ENCODE results near the gene KMT2D.

The KMT2D gene

GRCh38 chr12:49030119-49030518 is 30.5 kb downstream of the KMT2D start:
- Histone ChIP-seq H4K20me1 (ENCODE audit: insufficient read depth, low read length) (no peaks in the 10 kb centered on the region), H3K9ac (ENCODE audit: low read length) (no peak overlapping the region), H3K27me3 (ENCODE audit: low read depth, low read length) (no peaks in the 10 kb centered on the region), H3K4me2 (ENCODE audit: low read length) (no peak overlapping the region), H3K36me3 (replicated peaks; ENCODE audit: low read depth, low read length) (peaks cover 72% of the 10 kb centered on the region), H3K79me2 (ENCODE audit: low read length) (no peaks in the 10 kb centered on the region), H3K9me3 (ENCODE audit: insufficient read depth, low read length) (no peaks in the 10 kb centered on the region), H3K4me1 (ENCODE audit: low read length) (no peaks in the 10 kb centered on the region), H2AFZ (ENCODE audit: low read depth, low read length) (no peak overlapping the region), H3K27ac (ENCODE audit: low read length) (no peak overlapping the region), H3K4me3 (ENCODE audit: low read length) (no peak overlapping the region)
- TF ChIP-seq CTCF (IDR thresholded peaks at IDR 0.05; ENCODE audit: low read depth, low read length) (no peak), EZH2phosphoT487 (IDR thresholded peaks at IDR 0.05; ENCODE audit: low read depth) (no peak)

GRCh38 chr12:49028666-49029275 is 31.8 kb downstream of the KMT2D start:
- TF ChIP-seq EZH2phosphoT487 (IDR thresholded peaks at IDR 0.05; ENCODE audit: low read depth), result no peak
- no peak for TF ChIP-seq CTCF (IDR thresholded peaks at IDR 0.05; ENCODE audit: low read depth, low read length)
- H3K79me2 ChIP-seq (ENCODE audit: low read length), result no peaks in the 10 kb centered on the region
- no peaks in the 10 kb centered on the region for H4K20me1 ChIP-seq (ENCODE audit: insufficient read depth, low read length)
- H2AFZ ChIP-seq (ENCODE audit: low read depth, low read length), result no peak overlapping the region
- no peaks in the 10 kb centered on the region for H3K4me1 ChIP-seq (ENCODE audit: low read length)
- H3K36me3 ChIP-seq (replicated peaks; ENCODE audit: low read depth, low read length), result peaks cover 62% of the 10 kb centered on the region
- H3K4me2 ChIP-seq (ENCODE audit: low read length), result no peak overlapping the region
- H3K4me3 ChIP-seq (ENCODE audit: low read length), result no peak overlapping the region
- no peak overlapping the region for H3K9ac ChIP-seq (ENCODE audit: low read length)
- H3K27ac ChIP-seq (ENCODE audit: low read length), result no peak overlapping the region
- no peaks in the 10 kb centered on the region for H3K9me3 ChIP-seq (ENCODE audit: insufficient read depth, low read length)
- no peaks in the 10 kb centered on the region for H3K27me3 ChIP-seq (ENCODE audit: low read depth, low read length)

GRCh38 chr12:49027846-49028555 is 32.6 kb downstream of the KMT2D start:
- no peak overlapping the region for H3K4me3 ChIP-seq (ENCODE audit: low read length)
- H3K4me2 ChIP-seq (ENCODE audit: low read length), result no peak overlapping the region
- no peaks in the 10 kb centered on the region for H3K9me3 ChIP-seq (ENCODE audit: insufficient read depth, low read length)
- H3K9ac ChIP-seq (ENCODE audit: low read length), result no peak overlapping the region
- no peak overlapping the region for H3K27ac ChIP-seq (ENCODE audit: low read length)
- TF ChIP-seq CTCF (IDR thresholded peaks at IDR 0.05; ENCODE audit: low read depth, low read length), result no peak
- no peak for TF ChIP-seq EZH2phosphoT487 (IDR thresholded peaks at IDR 0.05; ENCODE audit: low read depth)
- H2AFZ ChIP-seq (ENCODE audit: low read depth, low read length), result no peak overlapping the region
- H3K36me3 ChIP-seq (replicated peaks; ENCODE audit: low read depth, low read length), result peaks cover 62% of the 10 kb centered on the region
- H3K4me1 ChIP-seq (ENCODE audit: low read length), result no peaks in the 10 kb centered on the region
- H4K20me1 ChIP-seq (ENCODE audit: insufficient read depth, low read length), result no peaks in the 10 kb centered on the region
- H3K27me3 ChIP-seq (ENCODE audit: low read depth, low read length), result no peaks in the 10 kb centered on the region
- no peaks in the 10 kb centered on the region for H3K79me2 ChIP-seq (ENCODE audit: low read length)

- no peak overlapping the region for H3K27ac ChIP-seq (ENCODE audit: low read length)
- H3K4me3 ChIP-seq (ENCODE audit: low read length), result no peak overlapping the region
- H3K79me2 ChIP-seq (ENCODE audit: low read length), result no peaks in the 10 kb centered on the region
- no peaks in the 10 kb centered on the region for H4K20me1 ChIP-seq (ENCODE audit: insufficient read depth, low read length)
- H3K4me1 ChIP-seq (ENCODE audit: low read length), result no peaks in the 10 kb centered on the region
- H2AFZ ChIP-seq (ENCODE audit: low read depth, low read length), result no peak overlapping the region
- H3K36me3 ChIP-seq (replicated peaks; ENCODE audit: low read depth, low read length), result peaks cover 60% of the 10 kb centered on the region
- H3K27me3 ChIP-seq (ENCODE audit: low read depth, low read length), result no peaks in the 10 kb centered on the region
- TF ChIP-seq EZH2phosphoT487 (IDR thresholded peaks at IDR 0.05; ENCODE audit: low read depth) (no peak), CTCF (IDR thresholded peaks at IDR 0.05; ENCODE audit: low read depth, low read length) (no peak)
- H3K9ac ChIP-seq (ENCODE audit: low read length), result no peak overlapping the region
- H3K4me2 ChIP-seq (ENCODE audit: low read length), result no peak overlapping the region
- no peaks in the 10 kb centered on the region for H3K9me3 ChIP-seq (ENCODE audit: insufficient read depth, low read length)
These were observed 33.7 kb downstream of the KMT2D start for GRCh38 chr12:49026678-49027480.

Measured in OCI-LY3 (cell line).